ENCODE measurements around the gene LCE2B.
"Not testable (repeated sequence)": the region's sequence is repeated elsewhere in the genome, so short reads cannot be mapped to it uniquely, and the experiment has no call there.

The LCE2B gene, protein sequence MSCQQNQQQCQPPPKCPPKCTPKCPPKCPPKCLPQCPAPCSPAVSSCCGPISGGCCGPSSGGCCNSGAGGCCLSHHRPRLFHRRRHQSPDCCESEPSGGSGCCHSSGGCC

DNA sequence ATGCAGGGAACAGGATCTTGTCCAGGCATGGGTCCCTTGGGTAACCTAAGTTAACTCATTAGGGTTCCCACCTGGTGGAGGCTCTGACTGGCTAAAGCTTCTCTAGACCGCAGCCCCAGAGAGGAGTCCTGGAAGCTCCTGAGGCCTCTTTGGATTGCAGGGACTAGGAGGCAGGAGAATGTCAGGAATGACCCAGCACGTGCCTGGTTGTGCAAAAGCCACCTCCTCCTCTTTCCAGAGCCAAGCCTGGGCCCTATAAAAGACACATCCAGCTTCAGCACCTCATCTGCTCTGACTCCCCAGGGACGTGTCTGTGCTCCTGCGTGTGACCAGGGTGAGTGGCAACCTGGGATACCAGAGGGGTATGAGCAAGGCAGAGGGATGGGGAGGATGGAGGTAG, at the start of gene LCE2B:
Gene LCE2B, plus strand, starts transcription at position 301 of the 400 bp plus-strand sequence. CDS start 721 bp downstream, outside the sequence.
- H3K36me3 ChIP-seq (replicated peaks; ENCODE audit: low read depth, low read length); H3K4me3 ChIP-seq (ENCODE audit: low read length); H4K20me1 ChIP-seq (ENCODE audit: insufficient read depth, low read length); H3K79me2 ChIP-seq (ENCODE audit: low read length); H2AFZ ChIP-seq (ENCODE audit: low read depth, low read length); H3K4me1 ChIP-seq (ENCODE audit: low read length); H3K27ac ChIP-seq (ENCODE audit: low read length); H3K9me3 ChIP-seq (ENCODE audit: insufficient read depth, low read length); H3K4me2 ChIP-seq (ENCODE audit: low read length); H3K9ac ChIP-seq (ENCODE audit: low read length): not testable (repeated sequence)
- peaks cover 27% of the 10 kb centered on the region; the same call in 1 of the 2 replicates for H3K27me3 ChIP-seq (ENCODE audit: low read depth, low read length)

DNA sequence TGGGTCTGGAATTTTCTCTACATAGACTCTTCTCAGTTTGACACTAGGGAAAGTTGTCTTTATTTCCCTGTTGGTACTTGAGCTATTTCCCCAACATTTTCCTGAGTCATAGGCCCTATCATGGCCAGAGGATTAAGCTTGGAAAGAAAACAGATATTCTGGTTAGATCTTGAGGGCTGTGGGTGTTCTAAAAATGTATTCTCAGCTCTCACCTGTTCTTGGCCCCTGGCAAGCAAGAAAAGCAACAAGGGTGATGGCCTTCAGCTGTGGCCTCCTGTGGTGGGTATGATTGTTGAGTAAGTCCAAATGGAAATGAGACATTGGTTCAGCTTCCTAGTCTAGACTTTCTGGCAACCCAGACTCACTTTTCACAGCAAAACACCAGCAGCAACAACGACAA, 45.6 kb upstream of the LCE2B start:
- no peak overlapping the region for H3K27ac ChIP-seq (ENCODE audit: low read length)
- no peaks in the 10 kb centered on the region for H3K9me3 ChIP-seq (ENCODE audit: insufficient read depth, low read length)

GRCh38 chr1:152643945-152644344, 42.0 kb upstream of the LCE2B start:
- no peak overlapping the region for H2AFZ ChIP-seq (ENCODE audit: low read depth, low read length)
- no peaks in the 10 kb centered on the region for H3K36me3 ChIP-seq (replicated peaks; ENCODE audit: low read depth, low read length)
- no peak overlapping the region for H3K4me2 ChIP-seq (ENCODE audit: low read length)
- no peak overlapping the region for H3K4me3 ChIP-seq (ENCODE audit: low read length)
- H3K9me3 ChIP-seq (ENCODE audit: insufficient read depth, low read length), result no peaks in the 10 kb centered on the region
- TF ChIP-seq, protein P1, sequence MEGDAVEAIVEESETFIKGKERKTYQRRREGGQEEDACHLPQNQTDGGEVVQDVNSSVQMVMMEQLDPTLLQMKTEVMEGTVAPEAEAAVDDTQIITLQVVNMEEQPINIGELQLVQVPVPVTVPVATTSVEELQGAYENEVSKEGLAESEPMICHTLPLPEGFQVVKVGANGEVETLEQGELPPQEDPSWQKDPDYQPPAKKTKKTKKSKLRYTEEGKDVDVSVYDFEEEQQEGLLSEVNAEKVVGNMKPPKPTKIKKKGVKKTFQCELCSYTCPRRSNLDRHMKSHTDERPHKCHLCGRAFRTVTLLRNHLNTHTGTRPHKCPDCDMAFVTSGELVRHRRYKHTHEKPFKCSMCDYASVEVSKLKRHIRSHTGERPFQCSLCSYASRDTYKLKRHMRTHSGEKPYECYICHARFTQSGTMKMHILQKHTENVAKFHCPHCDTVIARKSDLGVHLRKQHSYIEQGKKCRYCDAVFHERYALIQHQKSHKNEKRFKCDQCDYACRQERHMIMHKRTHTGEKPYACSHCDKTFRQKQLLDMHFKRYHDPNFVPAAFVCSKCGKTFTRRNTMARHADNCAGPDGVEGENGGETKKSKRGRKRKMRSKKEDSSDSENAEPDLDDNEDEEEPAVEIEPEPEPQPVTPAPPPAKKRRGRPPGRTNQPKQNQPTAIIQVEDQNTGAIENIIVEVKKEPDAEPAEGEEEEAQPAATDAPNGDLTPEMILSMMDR (IDR thresholded peaks at IDR 0.05; ENCODE audit: low read depth, low read length), result no peak
- no peak for TF ChIP-seq EZH2phosphoT487 (IDR thresholded peaks at IDR 0.05; ENCODE audit: low read depth)
- no peaks in the 10 kb centered on the region; the same call in 1 of the 2 replicates for H4K20me1 ChIP-seq (ENCODE audit: insufficient read depth, low read length)
- H3K79me2 ChIP-seq (ENCODE audit: low read length), result no peaks in the 10 kb centered on the region
- H3K27ac ChIP-seq (ENCODE audit: low read length), result no peak overlapping the region
- H3K27me3 ChIP-seq (ENCODE audit: low read depth, low read length), result peaks cover 16% of the 10 kb centered on the region
- H3K4me1 ChIP-seq (ENCODE audit: low read length), result no peaks in the 10 kb centered on the region
- H3K9ac ChIP-seq (ENCODE audit: low read length), result no peak overlapping the region

More for the DNA sequence above, 45.6 kb upstream of the LCE2B start:
- Histone ChIP-seq H3K36me3 (replicated peaks; ENCODE audit: low read depth, low read length) (no peaks in the 10 kb centered on the region), H3K9ac (ENCODE audit: low read length) (no peak overlapping the region), H3K79me2 (ENCODE audit: low read length) (no peaks in the 10 kb centered on the region), H4K20me1 (ENCODE audit: insufficient read depth, low read length) (no peaks in the 10 kb centered on the region; the same call in 1 of the 2 replicates), H3K4me3 (ENCODE audit: low read length) (no peak overlapping the region), H3K27me3 (ENCODE audit: low read depth, low read length) (peaks cover 12% of the 10 kb centered on the region), H2AFZ (ENCODE audit: low read depth, low read length) (no peak overlapping the region), H3K4me2 (ENCODE audit: low read length) (no peak overlapping the region), H3K4me1 (ENCODE audit: low read length) (no peaks in the 10 kb centered on the region)
- TF ChIP-seq EZH2phosphoT487 (IDR thresholded peaks at IDR 0.05; ENCODE audit: low read depth), result no peak
- TF ChIP-seq, protein P1 (IDR thresholded peaks at IDR 0.05; ENCODE audit: low read depth, low read length), result no peak

- Histone ChIP-seq H4K20me1 (ENCODE audit: insufficient read depth, low read length) (no peaks in the 10 kb centered on the region; the same call in 1 of the 2 replicates), H3K27ac (ENCODE audit: low read length) (no peak overlapping the region), H3K9me3 (ENCODE audit: insufficient read depth, low read length) (no peaks in the 10 kb centered on the region), H3K36me3 (replicated peaks; ENCODE audit: low read depth, low read length) (no peaks in the 10 kb centered on the region), H3K4me1 (ENCODE audit: low read length) (no peaks in the 10 kb centered on the region), H3K27me3 (ENCODE audit: low read depth, low read length) (peaks cover 16% of the 10 kb centered on the region), H3K4me2 (ENCODE audit: low read length) (no peak overlapping the region), H3K4me3 (ENCODE audit: low read length) (no peak overlapping the region), H3K9ac (ENCODE audit: low read length) (no peak overlapping the region), H3K79me2 (ENCODE audit: low read length) (no peaks in the 10 kb centered on the region), H2AFZ (ENCODE audit: low read depth, low read length) (no peak overlapping the region)
- TF ChIP-seq, protein P1 (IDR thresholded peaks at IDR 0.05; ENCODE audit: low read depth, low read length), result no peak
- TF ChIP-seq EZH2phosphoT487 (IDR thresholded peaks at IDR 0.05; ENCODE audit: low read depth), result no peak
Measured at GRCh38 chr1:152645146-152645545, 40.8 kb upstream of the LCE2B start.

All from OCI-LY3 (cell line).